Glutamatergic neuron (in vitro differentiated cells): ENCODE results near the gene CHPF. TPM values are rescaled to one million over a fixed set of nuclear protein-coding genes. Genes with fewer than 3 reads are reported as not detected.

Source experiments
- DNase-seq: peaks from one replicate; pipeline ENCODE4 v3.0.0; 2022
- H3K27ac Mint-ChIP-seq: one replicate; pipeline ENCODE4 v1.8.0; 2020; ENCODE audit warnings: mild to moderate bottlenecking, mixed read lengths, inconsistent platforms; ENCODE audit not compliant: unreplicated experiment
- H3K27me3 Mint-ChIP-seq: one replicate; pipeline ENCODE4 v1.8.0; 2020; ENCODE audit warnings: mild to moderate bottlenecking, moderate library complexity, mixed read lengths, inconsistent platforms; ENCODE audit not compliant: unreplicated experiment
- H3K36me3 Mint-ChIP-seq: one replicate; pipeline ENCODE4 v1.8.0; 2020; ENCODE audit warnings: mild to moderate bottlenecking, mixed read lengths, inconsistent platforms; ENCODE audit not compliant: unreplicated experiment
- H3K4me1 Mint-ChIP-seq: one replicate; pipeline ENCODE4 v1.8.0; 2020; ENCODE audit warnings: mild to moderate bottlenecking, low read depth, mixed read lengths, inconsistent platforms; ENCODE audit not compliant: unreplicated experiment
- H3K4me3 Mint-ChIP-seq: one replicate; pipeline ENCODE4 v1.8.0; 2020; ENCODE audit warnings: mild to moderate bottlenecking, mixed read lengths, inconsistent platforms; ENCODE audit not compliant: unreplicated experiment
- H3K9me3 Mint-ChIP-seq: one replicate; pipeline ENCODE4 v1.8.0; 2020; ENCODE audit warnings: mild to moderate bottlenecking, moderate library complexity, mixed read lengths, inconsistent platforms; ENCODE audit not compliant: unreplicated experiment
- CTCF ChIP-seq: fragments of 200-600 bp; sonication (generic); IDR thresholded peaks from one replicate; pipeline ENCODE4 v1.5.0; 2021; ENCODE audit not compliant: partially characterized antibody, unreplicated experiment
- total RNA-seq: library from RNA; stranded (reverse); fragmentation: NEBNext Ultra II Directional; extraction: Animal tissue kit (Norgen Biotek cat#: 25700); gene quantifications from one replicate; pipeline ENCODE4 v1.2.1, GENCODE V29; 2021; ENCODE audit not compliant: unreplicated experiment

CHPF gene
- total RNA-seq, 1 donor from 2014 or later = 31.1 TPM

GRCh38 chr2:219530048-219530963, 13.3 kb downstream of the CHPF start:
- H3K27me3 Mint-ChIP-seq = peaks cover 17% of the 10 kb centered on the region
- no peaks in the 10 kb centered on the region for H3K36me3 Mint-ChIP-seq
- H3K4me3 Mint-ChIP-seq = peak overlapping the region; percentile 52
- H3K4me1 Mint-ChIP-seq = peaks cover 23% of the 10 kb centered on the region
- TF ChIP-seq CTCF = peak; percentile 84
- DNase-seq = peak; percentile 95
- peaks cover 8% of the 10 kb centered on the region for H3K9me3 Mint-ChIP-seq
- no peak overlapping the region for H3K27ac Mint-ChIP-seq

- H3K27me3 Mint-ChIP-seq = peaks cover 14% of the 10 kb centered on the region
- peaks cover 23% of the 10 kb centered on the region for H3K4me1 Mint-ChIP-seq
- TF ChIP-seq CTCF = no peak
- no peaks in the 10 kb centered on the region for H3K36me3 Mint-ChIP-seq
- no peak overlapping the region for H3K4me3 Mint-ChIP-seq
- DNase-seq = no peak
- H3K9me3 Mint-ChIP-seq = peaks cover 6% of the 10 kb centered on the region
- no peak overlapping the region for H3K27ac Mint-ChIP-seq
Observed at GRCh38 chr2:219527472-219527871, 16.1 kb downstream of the CHPF start.

GRCh38 chr2:219527076-219527394, 16.6 kb downstream of the CHPF start:
- DNase-seq = no peak
- no peak for TF ChIP-seq CTCF
- no peaks in the 10 kb centered on the region for H3K36me3 Mint-ChIP-seq
- H3K27ac Mint-ChIP-seq = no peak overlapping the region
- H3K27me3 Mint-ChIP-seq = peaks cover 14% of the 10 kb centered on the region
- no peak overlapping the region for H3K4me3 Mint-ChIP-seq
- H3K4me1 Mint-ChIP-seq = peaks cover 24% of the 10 kb centered on the region
- peaks cover 6% of the 10 kb centered on the region for H3K9me3 Mint-ChIP-seq

- no peaks in the 10 kb centered on the region for H3K36me3 Mint-ChIP-seq
- H3K9me3 Mint-ChIP-seq = peaks cover 8% of the 10 kb centered on the region
- peaks cover 17% of the 10 kb centered on the region for H3K27me3 Mint-ChIP-seq
- TF ChIP-seq CTCF = no peak
- DNase-seq = peak; percentile 20
- H3K27ac Mint-ChIP-seq = peak overlapping the region; percentile 59
- peaks cover 29% of the 10 kb centered on the region for H3K4me1 Mint-ChIP-seq
- peak overlapping the region; percentile 73 for H3K4me3 Mint-ChIP-seq
Observed at GRCh38 chr2:219526320-219527075, 17.1 kb downstream of the CHPF start.
